Endometrial microvascular endothelial cells (primary cell): ENCODE measurements around the gene MYO5B. TPM values are rescaled to one million over a fixed set of nuclear protein-coding genes. Genes with fewer than 3 reads are reported as not detected.

ENCODE experiments used
- in situ Hi-C: cut with HindIII; loops from 2 replicates; pipeline ENCODE4 v1.10.0; 2017; ENCODE audit warnings: low sequenced_read_pairs, low pct_unique_long_range_greater_than_20kb; ENCODE audit errors: inconsistent ontology term
- total RNA-seq: library from RNA; depleted of rRNA; stranded (reverse); fragments of >200 nt; gene quantifications from one replicate; pipeline ENCODE4 v1.2.3, GENCODE V29; 2015; ENCODE audit errors: inconsistent ontology term

The MYO5B gene
- total RNA-seq, 1 donor from 2014 or later, result 1.3 TPM

DNA sequence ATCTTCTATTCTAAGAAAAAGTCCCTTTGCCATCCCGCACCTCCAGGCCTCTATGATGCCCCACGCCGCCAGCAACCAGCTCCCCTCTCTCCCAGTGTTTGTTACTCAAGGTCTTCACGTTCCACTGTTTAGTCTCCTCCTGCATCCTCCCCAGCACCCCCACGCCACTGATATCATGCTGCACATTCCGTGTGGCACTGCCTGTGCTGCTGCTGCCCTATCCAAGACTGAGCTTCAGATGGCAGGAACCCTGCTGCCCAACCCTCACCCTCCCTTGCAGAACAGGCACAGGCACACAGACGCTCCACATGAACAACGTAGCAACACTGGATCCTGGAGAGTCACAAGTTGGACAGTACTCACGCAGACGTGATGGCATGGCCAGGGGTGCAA lies 35.3 kb downstream of the MYO5B start:
- in situ Hi-C loops, result no loop called here

DNA sequence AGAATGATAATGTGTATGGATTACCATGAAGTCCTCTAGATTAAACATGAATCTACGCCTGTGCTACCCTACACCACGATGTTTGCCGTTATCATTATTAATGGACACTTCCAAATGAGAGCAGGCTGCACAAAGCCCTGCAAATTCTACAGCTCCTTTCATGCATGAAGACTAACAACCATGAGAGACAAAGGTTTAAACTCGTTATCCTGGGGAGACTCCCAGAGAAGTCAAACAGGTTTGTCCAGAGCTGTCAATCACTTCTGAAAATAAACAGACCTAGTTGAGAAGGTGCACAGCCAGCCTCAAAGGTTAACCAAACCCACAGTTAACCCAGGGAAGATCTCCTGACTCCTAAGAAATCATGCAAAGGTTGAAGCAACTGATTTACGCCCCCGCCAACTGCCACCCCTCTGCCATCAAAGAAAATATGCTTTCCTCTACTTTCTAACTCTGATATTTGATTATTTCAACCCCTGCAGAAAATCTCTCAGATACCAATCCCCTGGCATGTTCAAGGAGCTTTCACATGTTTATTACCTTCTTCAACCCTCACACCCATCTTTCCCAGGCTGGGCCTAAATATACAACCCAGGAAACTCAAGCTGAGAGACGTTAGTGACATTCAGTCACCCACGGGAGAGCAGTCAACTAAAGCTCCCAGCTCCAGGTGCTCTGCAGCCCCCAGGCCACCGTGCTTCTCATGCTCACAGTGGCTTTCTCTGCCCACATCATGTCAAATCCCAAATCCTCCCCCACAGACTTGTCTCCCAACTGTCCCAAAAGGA lies 35.9 kb downstream of the MYO5B start:
- in situ Hi-C loops, result no loop called here

DNA sequence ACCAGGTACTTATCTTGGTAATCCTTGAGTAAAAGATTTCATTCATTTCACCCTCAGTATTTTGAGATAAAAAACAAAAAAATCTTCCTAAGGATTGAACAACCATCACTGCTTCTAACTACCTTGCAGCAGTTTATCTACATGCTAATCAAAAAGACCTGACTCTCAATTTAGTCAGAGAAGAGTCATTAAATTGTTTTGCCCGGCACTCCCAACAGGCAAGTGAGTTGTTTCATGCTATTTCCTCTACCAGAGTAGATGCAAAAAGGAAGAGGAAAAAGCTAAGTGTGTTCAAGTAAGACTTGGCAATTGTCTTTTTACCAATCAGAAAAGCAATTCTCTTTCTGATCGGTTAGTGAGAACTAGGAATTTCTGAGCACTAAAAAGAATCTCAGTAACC lies 39.5 kb downstream of the MYO5B start:
- in situ Hi-C loops, result no loop called here

DNA sequence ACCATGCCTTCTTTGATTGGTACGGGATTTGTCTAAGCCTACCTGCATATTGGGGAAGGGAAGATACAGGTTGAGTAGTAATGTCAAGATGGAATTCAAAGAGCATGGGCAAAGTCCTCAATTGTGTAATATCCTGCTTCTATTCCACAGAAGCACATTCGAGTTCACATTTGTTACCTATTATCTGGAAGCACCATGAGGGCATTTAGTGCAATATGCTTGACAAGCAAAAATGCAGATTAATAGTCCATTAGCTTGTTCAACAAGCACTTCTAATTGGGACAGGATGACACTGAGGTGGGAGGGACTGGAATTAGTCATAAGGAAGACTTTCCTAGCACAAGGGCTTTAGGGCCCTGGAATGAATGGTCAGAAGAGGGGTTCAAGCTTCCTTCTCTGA lies 40.5 kb downstream of the MYO5B start:
- in situ Hi-C loops, result no loop called here

DNA sequence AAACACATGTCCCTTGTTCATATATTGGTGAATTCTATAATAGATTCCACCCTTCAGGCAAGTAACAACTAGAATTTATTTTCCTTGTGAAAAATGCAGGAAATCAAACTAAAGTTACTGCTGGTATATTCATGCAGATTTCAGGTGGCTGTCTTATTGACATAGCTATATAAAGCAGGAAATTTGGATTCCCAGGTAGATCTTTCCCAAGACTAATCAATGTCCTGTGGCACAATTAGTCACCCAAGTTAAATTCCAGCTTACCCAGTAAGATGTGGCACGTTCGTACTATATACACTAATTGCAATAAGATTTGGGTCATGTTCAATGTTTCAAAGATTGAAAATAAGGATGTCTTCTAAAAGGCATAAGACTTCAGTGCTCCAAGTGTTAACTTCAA lies 42.0 kb downstream of the MYO5B start:
- in situ Hi-C loops, result no loop called here

DNA sequence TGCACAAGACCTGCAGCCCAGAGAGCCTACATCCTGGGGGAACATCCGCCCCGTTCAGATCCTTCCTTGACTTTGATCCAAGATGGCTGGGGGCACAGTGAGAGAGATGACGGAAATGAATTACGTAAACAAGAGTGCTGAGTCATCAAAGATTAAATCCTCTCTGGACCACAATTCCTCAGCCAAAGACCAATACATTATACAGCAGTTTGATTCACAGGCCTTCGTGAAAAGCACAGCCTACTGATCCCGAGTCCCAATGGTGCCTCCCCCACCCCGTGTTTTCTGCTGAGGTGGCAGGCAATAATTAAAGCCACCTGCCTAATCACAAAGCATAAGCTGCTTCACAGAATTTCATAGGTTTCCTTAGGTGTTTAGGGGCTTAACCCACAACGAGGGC lies 43.0 kb downstream of the MYO5B start:
- in situ Hi-C loops, result no loop called here

DNA sequence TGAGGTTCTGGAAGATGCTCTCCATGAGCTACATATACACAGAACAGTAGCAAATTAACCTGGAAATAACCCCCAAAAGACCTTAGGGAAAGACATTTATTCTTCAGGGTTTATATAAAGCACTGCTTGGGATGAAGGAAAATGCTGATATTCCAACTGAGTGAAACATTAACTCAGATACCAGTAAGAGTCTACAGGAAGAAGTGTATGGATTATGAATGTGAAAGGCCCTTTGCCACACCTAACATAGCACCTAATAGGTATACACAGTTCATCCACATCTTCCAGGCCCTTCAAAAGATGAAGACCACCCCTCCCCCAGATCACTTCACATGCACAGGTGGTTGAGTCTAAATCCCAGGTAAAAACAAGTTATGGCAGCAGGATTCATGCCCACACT lies 50.4 kb downstream of the MYO5B start:
- in situ Hi-C loops, result no loop called here

DNA sequence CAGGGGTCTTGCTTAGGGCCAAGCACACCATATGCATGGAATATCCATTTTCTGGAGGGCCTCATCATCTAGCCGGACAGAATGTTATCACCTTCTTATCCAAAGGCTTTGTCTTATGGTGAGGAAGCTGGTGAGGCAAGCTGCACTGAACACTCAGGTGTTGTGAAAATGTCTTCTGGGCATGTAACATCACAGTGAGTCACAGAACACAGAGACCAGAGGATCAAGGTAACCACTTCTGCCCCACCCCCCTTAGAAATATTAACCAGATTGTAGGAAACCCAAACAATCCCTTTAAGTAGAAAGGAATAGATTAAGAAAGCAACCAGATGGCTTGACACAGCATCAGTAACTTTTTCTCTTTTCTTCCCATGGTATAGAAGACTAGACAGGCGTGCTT lies 51.1 kb downstream of the MYO5B start:
- in situ Hi-C loops, result no loop called here

DNA sequence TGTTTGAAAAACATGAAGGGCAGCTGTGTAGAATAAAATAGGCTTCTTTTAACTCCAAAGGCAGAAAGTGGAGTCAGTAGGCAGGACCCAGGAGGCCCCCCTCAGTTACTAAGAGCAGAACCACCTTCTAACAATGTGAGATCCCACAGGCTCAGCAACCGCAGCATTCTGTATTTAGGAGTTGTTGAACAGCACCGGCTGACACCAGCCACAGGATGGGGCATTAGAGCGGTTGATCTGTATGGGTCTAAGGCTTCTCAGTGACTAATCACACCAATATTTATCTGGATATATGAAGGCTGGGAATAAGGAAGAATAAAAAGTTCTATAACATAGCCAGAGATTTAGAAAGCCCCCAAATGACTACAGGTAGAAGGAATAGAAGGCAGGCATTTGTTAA lies 51.7 kb downstream of the MYO5B start:
- in situ Hi-C loops, result no loop called here

DNA sequence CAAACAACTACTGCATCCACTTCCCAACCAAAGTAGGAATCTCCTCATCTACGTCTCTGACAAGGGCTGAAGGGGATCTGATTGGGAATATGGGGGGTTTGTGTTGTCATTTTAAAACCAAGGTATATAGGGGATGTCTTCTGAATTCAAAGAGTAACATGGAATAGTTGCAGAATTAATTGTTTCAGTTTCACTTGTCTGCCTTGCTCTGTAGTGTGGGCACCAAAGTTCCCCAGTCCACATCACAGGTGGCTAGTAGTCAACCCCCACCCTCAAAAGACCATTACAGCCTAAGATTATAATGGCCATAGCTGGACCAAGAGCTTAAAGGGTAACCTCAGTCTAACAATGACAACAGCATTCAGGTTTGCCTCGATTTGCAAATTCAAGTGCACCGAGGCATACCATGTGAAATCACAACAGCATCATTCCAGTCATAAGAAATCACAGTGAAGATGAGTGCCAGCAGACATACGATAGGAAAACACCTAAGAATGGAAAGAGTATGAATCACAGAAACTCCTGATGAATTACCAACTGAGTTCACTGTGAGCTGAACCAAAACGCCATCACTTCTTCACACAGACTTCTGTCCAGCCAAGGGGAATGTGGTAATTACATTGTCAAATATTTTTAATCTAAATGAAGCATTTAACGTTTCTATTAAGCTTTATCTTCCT lies 52.4 kb downstream of the MYO5B start:
- in situ Hi-C loops, result no loop called here

DNA sequence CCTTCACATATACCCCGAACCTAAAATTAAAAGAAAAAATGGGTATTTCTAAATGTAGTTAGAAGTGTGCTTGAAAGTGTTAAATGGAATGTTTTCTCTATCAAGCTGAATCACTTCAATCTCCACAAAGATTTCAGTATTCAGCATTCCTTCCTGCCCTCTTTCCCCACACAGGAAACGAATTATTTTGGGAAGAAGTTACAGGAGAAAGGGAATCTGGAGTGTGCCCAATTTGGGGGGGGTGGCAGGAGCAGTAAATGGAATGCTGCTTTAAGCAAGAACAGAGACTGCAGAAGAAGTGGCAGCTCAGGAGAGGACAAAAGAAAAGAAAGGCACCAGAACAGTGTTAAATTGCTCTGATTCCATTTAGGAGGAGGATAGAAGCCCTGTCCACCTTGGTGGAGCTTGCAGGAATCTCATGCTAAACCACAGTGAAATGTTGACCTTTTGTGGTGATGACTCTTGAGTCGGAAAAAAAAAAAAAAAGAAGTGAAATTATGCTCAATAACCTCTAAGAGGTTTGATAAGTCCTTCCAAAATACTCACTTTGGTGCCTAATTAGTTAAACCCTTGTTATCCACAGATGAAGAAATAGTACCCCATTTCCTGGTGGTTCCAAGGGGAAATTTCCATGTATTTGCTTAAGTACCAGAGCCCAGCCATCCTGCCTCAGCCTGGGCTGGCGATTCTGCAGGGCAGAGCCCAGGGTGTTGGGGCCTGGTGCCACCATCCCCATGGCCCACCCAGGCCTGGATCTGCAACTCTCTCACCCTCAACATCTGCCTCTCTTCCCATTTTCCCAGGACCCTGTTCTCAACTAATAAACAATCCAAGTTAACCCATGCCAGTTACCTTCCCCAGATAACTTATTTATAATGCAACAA lies 56.5 kb downstream of the MYO5B start:
- in situ Hi-C loops, result no loop called here

DNA sequence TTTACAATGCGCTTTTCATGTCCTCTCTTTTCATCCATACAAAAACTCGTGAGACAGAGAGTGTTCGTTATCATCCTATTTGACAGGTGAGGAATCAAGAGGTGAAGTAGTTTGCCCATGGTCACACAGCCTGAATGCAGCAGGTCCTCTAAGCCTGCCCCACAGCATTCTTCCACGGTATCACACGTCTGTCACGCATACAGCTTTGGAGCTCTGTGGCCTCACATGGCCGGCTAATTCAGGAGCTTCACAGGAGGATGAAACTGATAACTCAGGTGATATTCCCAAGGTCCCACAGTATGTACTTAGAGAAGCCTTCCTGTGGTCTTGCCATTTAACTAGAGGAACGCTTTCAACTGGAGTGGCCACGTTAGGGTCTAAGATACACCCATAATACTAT lies 59.0 kb downstream of the MYO5B start:
- in situ Hi-C loops, result no loop called here

DNA sequence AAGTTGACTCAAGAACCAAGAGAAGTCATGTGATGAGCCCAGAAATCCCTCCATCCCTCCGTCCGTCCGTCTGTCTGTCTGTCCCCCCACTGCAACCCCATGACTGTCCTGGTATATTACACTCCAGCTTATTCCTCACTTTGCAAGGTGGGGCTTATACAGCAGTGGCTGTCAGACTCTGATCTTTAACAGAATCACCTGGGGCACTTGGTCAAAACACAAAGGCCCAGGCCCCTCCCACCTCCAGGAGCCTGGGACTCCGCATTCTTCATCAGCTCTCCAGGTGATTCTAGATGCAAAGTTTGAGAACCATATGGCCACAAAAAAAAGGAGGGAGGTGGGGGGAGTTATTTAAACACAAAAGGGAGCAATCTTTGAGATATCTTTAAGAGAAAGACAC lies 61.4 kb downstream of the MYO5B start:
- in situ Hi-C loops, result no loop called here

DNA sequence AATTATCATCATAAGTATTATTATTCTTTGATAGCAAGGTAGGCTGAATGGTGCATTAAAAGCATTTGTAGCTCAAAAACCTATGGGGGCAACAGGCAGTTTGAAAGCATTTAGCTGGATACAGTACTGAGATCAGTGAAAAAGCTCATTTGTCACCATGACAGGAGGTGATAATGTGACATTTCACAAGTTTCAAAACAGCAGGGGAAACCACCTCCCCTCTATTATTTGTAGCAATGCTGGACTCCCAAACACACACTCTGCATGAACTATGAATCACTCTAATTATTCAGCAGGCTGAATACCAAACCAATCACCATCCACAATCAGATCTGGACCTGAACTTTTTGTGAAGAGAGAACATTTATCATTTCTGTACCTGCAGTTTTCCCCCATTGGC lies 63.4 kb downstream of the MYO5B start:
- in situ Hi-C loops, result no loop called here

DNA sequence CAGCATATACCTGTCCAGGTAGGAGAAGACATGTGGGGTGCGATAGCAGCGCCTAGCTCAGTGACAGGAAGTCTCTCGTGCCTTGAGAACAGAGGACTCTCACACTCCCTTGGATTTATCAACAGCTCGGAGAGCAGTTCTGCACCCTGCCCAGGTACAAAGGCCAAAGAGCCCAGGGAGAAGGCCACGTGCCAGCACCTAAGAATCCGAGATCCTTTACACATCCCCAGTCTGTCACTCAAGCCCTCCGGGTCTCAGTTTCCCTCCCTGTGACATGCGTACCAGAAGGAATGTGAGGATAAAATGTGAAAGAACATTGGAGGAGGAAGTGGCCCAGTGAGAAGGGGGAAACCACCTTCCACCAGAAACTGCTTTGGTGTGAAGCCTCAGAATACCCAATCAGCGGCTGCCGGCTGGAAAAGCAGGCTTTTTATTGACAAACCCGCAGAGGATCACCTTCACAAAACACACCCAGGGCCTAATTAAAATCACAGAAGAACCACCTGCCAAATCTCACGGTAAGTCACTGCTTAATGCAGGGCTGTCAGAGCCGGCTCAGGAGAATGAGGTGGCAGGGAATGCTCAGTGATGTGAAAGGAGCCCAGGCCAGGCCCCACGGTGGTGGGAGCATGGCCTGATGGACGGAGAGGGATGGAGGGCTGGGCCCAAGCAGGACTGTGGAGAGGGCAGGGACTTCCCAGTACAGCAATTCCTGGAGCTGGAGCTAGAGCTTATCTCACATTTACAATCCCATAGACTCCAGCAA lies 66.3 kb downstream of the MYO5B start:
- in situ Hi-C loops, result no loop called here

DNA sequence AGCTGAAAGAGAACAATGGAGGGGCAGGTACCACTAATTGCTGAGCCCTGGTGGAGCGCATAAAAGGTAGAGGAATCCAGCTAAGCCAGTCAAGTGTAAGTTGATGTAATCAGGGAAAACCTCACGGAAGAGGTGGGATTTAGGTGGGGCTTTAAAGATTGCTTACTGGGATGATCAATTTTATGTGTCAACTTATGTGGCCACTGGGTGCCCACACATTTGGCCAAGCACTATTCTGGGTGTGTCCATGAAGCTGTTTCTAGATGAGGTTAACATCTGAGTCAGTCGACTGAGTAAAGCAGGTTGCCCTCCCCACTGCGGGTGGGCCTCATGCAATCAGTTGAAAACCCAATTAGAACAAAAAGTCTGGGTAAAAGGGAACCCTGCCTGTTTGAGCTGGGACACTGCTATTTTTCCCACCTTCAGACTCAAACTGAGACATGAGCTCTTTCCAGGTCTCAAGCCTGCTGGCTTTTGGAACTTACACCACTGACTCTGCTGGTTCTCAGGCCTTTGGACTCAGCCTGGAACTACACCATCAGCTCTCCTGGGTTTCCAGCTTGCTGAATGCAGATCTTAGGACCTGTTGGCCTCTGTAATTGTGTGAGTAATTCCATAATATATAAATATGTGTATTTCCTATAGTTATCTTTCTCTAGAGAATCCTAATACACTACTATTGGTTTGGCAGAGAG lies 67.3 kb downstream of the MYO5B start:
- in situ Hi-C loops, result no loop called here

DNA sequence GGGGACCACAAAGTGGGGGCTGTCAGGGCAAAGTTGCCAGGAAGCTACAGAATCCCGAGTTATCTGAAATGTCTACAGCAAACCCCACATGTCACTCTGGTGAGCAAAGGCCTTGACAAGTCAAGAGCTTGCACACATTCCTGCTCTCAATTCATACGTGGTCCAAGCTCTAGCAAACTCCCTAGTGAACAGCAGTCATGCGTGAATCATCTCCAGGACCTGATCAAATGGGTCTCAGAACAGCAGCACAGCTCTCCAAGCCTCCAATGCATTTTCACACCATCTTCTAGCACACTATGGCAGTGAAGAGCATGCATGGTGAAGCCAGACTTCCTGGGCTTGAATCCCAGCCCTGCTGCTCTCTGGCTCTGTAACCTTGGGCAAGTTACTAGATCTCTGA lies 68.5 kb downstream of the MYO5B start:
- in situ Hi-C loops, result no loop called here

DNA sequence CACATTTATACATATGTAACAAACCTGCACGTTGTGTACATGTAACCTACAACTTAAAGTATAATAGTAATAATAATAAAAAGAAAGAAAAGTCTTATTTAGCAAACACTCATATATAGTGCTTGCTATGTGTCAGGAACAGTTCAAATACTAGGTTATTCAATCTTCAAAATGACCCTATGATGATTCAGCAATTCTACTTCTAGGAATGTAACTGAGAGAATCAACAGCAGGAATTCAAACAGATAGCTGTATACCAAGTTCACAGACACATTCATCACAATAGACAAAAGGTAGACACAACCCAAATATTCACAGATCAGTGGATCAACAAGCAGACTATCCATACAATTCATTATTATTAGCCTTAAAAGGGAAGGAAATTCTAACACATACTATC lies 69.5 kb downstream of the MYO5B start:
- in situ Hi-C loops, result no loop called here

DNA sequence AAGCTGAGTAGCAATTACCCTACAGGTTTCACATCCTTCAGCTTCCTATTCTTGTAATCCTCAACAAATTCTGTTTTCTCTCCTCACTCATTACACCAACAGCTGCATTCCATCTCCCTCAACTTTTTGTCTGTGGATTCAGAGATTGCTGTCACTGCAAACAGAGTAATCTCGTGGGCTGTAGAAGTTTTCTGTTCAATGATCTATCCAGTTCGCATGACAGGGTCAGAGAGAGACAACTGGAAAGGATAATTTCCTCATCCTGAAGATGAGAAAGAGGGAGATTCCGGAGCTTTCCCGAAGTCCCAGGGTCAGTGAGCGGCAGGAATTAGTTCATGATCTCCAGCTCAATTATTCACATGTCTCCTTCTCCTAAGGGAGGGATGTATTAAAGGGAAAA lies 75.7 kb downstream of the MYO5B start:
- in situ Hi-C loops, result no loop called here
